HG03095 (cell line): ENCODE measurements around the gene LRPAP1.
"Not testable (repeated sequence)": the region's sequence is repeated elsewhere in the genome, so short reads cannot be mapped to it uniquely, and the experiment has no call there.

Source experiments
- ATAC-seq: cut with Tn5 transposase; IDR thresholded peaks from one replicate; pipeline ENCODE4 v1.9.1; 2021; ENCODE audit warnings: moderate library complexity; ENCODE audit not compliant: unreplicated experiment

LRPAP1 gene

DNA sequence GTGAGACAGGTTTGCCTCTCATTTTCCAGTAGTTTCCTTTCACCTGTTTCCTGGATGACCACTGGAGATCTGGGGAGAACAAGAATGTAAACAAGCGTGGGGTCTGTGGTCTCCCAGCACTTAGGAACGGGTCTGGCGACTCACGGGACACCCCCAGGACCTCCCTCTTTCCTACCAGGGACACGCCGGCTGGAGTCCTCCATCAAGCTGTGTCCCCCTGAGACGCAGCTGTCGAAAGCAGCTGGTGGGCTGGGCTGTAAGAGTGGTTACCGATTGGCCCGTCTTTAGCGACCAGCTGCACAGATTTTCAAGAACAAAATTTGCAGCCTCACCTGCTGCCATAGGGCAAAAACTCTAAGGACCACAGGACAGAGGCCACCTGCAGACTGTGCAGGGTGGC lies 11.9 kb downstream of the LRPAP1 start:
- ATAC-seq: no peak

DNA sequence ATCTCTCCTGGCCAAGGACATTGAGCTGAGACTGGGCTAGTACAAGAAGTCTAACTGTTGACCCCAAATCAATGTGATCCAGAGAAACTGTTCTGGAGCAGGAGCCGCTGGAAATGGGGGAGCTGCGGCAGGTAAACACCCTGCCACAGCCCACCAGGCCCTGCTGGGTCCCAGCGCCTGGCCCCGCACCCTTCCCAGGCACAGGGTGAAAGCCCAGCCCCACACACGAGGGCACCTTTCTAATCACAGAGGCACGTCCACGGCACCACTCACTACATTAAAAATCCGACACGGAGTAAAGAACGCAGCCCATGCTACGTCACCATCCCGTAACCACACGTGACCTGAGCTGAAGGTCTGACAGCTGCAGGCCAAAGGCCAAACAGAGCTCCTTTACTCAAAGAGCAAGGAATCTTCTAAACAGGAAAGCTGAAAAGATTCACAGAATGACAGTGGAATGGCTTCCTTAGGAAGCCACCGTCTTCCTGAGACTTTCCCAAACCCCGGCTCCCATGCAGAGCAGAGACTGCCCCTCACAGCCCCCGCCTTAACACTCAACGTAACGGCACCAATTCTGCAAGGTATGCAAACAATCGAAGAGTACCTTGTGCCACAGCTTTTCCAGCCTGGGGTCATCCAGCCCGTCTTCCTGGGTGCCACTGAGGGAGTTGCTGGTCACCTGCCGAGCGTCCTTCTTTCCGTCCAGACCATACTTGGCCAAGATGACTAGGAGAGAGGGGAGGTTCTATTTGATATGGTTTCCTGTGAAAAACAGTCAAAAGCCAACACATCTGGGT lies 12.6 kb downstream of the LRPAP1 start:
- no peak for ATAC-seq

DNA sequence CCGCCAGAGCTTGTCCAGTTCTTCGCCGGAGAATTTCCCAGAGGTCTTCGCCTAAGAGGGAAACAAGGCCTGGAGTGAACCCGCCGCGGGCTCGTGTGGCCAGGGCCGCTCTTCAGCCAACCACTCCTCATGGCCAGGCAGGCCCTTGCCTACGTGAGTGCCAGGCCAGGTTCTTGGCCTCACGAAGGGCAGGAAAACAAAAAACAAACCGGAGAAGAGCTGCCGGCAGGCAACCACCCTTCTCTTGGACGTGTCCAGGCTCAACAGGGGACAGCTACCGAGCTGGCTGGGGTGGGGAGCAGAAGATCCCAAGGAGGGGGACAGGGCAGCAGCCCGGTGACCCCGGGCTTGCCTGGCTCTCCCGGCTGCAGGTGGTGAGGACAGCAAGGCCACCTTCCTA lies 13.3 kb downstream of the LRPAP1 start:
- ATAC-seq: no peak

DNA sequence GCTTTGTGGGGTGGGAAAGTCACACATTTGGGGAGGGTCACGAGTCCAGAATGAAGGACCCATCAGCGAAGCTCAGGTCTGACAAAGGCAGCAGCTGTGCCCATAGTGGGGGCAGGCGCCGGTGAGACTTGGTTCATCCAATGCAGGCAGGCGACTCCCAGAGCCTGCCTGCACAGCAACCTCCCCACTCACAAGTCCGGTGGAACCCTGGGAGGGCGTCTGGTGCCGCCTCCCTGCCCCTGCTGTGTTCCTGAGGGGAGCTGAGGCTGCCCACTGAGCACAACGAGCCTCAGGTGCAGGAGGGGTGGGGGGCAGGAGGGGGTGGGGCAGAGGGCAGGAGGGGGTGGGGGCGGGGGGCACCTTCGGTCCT lies 13.7 kb downstream of the LRPAP1 start:
- ATAC-seq: no peak

DNA sequence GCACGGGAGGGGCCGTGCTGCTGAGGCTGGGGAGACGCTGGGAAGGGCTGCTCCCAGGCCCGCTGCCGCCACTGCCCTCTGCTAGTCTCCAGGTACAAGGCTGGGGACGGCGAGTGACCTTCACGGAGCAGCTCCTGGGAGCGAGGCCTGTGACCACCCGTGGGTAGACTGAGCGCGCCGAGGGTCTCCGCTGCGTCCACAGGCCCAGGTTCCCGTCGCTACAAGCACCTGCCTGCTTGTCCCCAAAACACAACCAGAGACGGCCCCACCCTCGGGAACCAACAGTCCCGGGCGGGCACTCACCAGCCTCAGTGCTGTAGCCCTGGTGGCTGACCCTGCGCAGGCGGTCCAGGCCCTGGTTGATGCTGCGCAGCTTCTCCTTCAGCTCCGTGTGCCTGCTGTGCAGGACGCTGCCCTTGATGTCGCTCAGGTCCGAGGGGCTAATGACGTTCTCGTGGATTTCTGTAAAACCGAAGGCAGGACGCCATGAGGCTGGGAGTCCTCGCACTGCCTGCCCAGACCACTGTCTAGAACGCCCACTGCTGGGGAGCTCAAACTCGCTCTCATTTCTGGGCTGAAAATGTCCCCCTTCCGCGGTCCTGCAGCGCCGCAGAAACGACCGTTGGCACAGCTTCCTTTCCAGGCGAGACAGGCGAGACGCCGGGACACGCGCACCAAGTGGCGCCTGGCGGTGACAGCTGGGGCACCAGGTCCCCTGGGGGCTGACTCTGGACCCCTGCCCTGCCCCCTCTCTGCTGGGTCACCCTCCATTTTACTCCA lies 14.3 kb downstream of the LRPAP1 start:
- ATAC-seq: no peak

DNA sequence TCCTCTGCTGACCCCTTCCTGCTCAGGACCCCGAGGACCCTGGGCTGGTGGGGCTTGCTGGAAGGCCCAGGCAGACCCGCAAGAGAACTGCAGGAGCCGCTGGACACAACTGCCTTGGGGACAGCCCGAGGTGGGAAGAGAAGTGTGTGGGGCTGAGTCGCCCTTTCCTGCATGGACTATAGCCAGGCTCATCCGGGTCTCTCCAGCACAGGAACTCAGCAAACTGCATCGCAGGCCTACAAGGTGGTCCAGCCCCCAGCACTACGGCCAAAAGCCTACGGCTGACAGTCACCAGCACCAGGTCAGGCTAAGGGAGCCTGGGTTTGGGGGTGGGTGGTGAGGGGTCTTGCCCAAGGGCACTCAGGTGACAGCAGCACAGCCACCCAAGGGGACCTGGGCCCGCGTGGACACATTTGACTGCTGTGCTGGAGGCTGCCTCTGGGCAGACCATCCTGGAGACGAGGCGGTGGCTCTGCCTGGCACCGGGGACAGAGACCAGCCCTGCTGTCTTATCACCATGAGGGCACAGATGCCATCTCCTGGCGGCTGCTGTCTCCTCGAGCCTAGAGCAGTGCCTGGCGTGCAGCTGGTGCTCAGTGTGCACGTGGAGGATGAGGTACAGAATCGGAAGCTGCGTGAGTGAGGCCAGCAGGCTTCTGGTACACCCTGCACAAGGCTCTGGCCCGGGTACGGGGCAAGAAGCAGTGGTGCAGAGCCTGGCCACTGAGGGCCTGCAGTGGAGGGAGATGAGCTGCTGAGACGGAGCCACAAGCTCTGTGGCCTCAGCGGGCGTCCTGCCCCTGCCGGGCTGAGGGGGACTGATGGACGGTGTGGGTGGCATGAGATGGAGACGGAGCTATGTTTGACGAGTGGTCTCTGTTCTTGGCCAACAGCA lies 15.1 kb downstream of the LRPAP1 start:
- no peak for ATAC-seq

DNA sequence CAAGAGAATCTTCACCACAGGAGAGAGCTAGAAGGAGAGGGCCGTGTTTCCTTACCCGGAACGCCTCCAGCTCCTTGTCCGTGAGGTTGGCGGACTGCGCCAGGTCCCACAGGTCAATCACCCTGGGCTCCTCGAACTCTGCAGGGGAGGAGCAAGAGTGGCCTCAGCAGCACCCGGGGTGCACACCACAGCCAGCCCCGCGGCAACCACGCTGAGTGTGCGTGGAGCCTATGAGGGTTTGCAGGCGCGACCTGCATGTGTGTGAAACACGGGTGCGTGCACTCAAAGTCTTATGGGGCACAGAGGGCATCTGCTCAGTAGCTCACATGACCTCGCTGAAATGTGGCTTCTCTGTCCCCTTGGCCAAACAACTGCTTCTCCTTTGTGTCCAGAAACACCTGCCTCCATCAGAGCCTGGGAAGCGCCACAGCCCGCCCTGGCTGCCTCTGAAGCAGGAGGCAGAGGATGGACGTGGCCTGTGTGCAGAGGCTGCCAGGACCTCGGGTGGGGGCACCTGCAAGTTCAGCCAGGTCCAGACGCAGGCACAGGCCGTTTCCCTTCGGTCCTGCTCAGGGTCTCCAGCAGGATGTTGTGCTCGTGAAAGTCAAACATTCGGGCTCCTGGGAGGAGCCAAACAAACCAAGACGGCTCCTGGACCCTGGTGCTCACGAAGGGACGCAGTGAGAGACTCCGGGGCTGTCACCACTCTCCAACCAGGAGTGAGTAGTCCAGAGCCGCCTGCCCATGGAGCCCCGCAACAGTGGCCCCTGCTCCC lies 16.0 kb downstream of the LRPAP1 start:
- ATAC-seq: no peak

DNA sequence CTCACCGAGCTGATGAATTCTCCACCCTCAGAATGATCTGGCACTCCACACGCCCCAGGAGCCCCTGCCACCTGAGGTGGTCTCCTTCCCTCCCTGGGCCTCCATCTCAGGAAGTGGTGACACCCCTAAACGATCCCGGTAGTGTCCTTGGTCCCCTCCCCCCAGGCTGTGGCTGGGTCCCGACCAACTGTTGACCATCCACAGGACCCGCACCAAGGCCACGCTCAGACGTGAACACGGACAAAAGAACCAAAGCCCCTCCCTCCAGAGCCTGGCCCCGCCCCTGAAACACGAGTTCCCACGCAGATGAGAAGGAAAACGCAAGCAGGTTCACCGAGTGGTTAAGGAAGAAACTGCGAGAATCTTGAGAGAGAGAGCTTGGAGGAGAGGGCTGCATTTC lies 16.6 kb downstream of the LRPAP1 start:
- no peak for ATAC-seq

DNA sequence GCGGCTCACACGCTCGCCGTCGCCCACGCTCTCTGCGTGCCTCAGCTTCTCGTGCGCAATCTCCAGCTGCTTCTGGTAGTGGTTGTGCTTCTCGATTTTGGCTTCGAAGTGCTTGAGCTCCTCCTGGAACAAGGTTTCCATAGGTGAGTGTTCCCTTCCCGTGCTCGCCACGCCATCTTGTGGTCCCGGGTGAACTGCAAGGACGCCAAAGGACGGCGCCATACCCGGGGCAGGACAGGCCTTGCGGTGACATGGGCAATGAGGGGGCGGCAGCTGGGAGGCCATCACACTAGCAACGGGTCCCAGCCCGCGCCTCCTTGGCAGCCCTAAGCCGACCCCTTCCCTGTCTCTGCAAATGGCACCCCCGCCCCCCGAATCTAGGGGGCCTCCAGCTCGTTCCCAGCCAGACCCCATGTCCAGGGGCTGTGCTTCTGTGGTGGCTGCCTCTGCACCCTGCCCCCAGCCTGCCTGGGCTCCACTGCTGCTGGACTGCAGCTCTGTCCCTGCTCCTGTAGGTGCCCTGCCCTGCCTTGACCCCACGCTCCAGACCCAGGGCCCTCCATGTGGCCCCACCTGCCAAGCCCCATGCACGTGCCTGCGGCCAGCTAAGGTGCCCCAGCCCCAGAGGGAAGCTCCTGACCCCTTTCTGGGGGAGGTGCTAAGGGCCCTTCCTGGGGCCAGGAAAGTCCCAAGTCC lies 17.3 kb downstream of the LRPAP1 start:
- ATAC-seq: no peak

DNA sequence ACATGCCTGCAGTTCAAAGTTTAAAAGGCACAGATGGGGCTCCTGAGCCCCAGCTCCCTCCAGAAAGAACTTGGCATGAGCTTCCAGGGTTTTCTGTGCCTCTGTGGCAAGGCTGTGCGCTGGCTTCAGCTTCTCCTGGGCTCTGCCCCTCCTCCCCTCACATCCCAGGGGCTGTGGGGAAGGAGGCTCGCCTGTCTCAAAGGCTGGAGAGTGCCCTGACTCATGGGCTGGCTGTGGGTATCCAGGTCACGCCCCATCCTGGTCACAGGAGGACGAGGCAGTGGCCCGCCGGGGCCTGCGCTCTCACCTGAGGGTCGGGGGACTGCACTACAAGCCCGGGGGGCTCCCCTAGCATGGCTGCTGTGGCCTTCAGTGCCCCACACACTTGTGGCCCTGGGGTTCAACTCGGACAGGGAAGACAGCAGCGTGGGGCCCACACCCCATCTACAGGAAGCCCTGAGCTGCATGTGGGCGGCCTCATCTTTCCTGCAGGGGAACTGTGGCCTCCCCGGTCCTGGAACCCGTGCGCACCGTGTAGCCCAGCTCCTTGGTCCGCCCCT lies 17.9 kb downstream of the LRPAP1 start:
- ATAC-seq: no peak

DNA sequence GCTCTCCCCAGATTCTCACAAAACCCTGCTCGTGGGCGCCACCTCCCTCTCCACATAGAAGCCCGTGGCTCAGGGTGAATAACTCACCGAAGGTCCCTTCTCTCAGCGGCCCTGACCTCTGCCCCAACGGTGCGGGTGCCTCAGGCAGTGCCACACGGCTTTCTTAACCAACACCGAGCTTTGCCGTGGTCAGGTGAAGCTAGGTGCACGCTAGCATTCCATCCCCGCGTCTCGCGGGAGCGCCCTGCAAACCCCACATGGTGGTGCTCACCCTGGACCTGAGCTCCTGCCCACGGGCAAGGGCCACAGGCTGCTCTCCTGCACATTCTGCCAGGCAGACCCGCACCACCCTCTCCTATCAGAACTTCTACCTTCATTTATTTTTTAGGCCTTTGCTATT lies 18.4 kb downstream of the LRPAP1 start:
- ATAC-seq: no peak

DNA sequence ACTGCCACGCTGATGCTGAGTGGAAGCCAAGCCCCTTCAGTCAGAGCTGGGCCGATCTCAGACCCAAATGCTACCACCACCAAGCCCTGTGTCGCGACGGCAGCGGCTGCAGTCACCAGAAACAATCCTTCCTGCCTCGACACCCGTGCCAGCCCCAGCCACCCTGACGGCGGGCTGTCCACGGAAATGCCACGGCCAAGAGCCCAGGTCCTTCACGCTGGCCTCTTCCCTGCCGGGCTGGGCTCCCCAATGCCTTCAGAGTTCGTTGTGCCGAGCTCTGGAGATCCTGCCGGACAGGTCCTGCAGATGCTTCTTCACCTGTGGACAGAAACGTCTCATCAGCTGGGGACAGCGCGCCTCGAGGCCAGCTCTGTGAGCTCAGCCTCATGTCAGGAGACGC lies 19.5 kb downstream of the LRPAP1 start:
- no peak for ATAC-seq

DNA sequence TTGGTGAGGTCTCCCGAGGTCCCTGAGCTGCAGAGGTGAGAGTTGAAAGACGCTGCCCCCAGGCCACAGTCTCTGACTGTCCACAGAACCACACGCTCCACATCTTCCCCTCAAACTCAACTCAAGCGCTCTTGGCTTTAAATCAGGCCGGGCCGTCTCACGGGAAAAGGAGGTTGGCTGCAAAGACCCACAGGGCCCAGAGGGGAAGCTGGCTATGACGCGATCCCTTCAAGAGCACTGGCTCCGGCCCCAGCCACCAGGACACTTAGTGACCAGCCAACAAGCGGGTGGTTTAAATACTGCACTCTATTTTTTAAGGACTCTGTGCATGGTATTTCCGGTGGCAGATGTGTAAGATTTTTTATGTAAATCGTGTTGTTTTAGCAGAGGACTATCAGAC lies 19.9 kb downstream of the LRPAP1 start:
- ATAC-seq: no peak

DNA sequence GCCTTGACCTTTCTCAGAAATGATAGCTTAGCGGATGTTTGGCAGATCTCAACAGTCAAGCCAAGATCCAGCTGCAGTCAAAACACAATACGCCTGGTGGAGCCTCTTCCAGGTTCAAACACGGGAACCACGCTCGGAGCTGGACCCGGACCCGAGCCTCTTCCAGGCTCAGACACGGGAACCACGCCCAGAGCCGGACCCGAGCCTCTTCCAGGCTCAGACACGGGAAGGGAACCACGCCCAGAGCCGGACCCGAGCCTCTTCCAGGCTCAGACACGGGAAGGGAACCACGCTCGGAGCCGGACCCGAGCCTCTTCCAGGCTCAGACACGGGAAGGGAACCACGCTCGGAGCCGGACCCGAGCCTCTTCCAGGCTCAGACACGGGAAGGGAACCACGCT lies 20.6 kb downstream of the LRPAP1 start:
- ATAC-seq: not testable (repeated sequence)

DNA sequence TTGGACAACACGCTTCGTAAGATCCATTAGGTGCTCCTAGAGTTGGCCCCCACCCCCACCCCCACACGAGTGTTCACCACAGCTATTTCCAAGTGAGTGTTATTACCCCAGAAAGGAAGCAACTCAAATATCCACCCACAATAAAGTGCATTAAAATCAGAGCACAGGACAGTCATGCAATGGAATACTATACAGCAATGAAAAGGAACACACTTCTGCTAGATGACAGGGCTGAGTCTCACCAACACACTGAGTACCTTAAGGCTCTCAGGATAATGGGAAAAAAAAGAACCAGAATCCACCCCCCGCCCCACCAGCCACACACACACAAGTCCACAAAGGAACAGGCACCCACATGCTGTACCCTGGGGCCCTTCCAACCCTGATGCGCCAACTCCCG lies 21.0 kb downstream of the LRPAP1 start:
- ATAC-seq: no peak

DNA sequence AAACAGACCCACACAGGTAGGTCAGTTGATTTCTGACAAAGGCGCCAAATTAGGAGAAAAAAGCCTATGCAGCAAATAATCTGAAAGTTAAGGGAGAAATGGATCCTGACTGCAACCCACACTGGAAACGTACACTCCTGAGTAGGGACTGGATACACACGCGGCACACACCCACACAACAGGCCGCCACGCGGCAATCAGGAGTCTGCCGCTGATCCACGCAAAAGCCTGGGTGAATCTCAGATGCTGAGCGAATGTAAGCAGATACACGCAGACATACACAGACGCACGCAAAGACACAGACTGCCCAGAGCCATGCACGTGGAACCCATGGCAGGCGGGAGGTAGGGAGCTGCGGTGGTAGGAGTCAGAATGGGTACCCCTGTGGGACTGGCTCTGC lies 21.7 kb downstream of the LRPAP1 start:
- ATAC-seq: no peak

DNA sequence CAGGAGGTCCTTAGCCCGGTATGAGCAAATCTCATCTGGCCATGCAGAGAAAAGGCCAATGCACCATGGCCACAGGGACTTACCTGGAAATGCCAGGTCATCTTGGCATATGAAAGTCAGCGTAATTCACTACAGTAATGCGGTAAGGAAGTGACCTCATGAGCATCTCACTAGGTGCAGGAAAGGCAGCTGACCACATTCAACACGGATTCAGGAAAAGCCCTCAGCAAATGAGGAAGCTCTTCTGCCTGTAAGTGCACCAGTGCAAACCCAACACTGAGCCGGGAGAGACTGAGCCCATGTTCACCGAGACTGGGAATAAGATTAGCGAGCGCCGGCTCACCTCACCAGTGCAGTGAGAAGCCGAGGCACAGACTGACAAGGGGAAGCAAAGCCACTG lies 23.7 kb downstream of the LRPAP1 start:
- ATAC-seq: no peak

DNA sequence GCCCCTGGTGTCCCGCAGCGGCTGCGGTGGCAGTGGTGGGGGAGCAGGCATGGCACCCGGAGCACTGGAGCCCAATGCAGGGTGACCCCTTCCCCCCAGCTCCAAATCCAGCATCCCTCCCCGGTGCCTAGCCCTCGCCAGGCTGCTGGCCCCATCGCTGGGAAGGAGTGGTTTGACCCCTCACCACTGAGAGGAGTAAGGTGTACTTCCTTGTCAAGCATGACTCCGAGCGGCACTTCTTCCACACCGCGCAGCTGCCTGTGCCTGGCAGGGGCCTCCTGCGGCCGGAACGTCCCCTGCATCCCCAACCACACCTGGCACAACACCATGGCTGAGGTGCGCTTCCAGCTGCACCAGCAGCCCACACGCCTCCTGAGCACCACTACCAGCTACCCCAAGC lies 27.0 kb downstream of the LRPAP1 start:
- no peak for ATAC-seq

DNA sequence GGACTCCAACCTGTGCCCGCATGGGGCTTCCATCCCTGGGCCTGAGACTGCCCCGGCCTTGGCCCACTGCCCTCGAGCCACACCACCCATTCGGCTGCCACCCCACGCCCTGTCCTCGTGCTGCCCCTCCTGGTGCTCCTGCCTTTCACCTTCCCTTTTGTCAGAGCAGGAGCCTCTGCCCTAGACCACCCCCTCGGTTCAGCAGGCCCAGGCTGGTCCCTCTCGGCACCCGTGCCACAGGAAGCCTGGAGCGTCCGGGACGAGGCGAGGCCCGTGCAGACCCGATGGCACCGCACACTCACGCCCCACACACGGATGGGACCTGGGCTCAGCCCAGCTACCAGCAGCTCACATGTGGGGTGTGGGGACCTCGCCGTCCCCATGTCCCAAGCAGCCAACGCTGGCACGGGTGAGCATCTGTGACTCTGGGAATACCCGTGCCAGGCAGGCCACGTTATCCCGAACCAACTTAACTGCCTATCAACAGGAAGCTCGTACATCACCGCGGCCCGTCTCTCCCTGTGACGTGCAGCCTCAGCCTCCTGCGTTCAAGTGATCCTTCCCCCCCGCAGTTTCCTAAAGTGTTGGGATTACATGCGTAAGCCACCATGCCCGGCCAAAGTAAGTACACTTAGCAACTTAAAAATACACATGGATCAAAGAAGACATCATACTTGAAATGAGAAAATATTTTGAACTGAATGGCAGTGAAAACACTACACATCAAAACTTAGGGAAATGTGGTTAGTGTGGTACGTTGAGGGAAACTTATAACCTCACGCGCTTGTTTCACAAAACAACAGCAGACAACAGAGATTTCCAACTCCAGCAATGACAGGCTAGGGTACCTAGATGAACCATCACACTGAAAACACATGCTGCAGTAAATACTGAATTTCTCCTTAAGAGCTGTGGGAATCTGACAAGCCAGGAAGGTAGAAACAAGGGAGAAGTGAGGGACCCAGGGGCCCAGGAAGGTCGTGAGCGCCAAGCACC lies 29.0 kb downstream of the LRPAP1 start:
- no peak for ATAC-seq
